OCI-LY1 (cell line): ENCODE measurements around the gene SEMA3A.

ENCODE experiments used
- EZH2 ChIP-seq: fragments of 200-600 bp; sonication (generic), shearing (Covaris generic); IDR thresholded peaks from 2 replicates; pipeline ENCODE4 v1.8.0; 2017; ENCODE audit warnings: borderline replicate concordance, mixed run types, mild to moderate bottlenecking, antibody characterized with exemption, low read length, moderate library complexity, mixed read lengths
- TF ChIP-seq, protein P1 (sequence below): fragments of 200-600 bp; sonication (generic), shearing (Covaris generic); IDR thresholded peaks from 2 replicates; pipeline ENCODE4 v1.5.1; 2017; ENCODE audit warnings: mild to moderate bottlenecking, antibody characterized with exemption, low read length, moderate library complexity, mixed read lengths

- TF ChIP-seq, protein P1, sequence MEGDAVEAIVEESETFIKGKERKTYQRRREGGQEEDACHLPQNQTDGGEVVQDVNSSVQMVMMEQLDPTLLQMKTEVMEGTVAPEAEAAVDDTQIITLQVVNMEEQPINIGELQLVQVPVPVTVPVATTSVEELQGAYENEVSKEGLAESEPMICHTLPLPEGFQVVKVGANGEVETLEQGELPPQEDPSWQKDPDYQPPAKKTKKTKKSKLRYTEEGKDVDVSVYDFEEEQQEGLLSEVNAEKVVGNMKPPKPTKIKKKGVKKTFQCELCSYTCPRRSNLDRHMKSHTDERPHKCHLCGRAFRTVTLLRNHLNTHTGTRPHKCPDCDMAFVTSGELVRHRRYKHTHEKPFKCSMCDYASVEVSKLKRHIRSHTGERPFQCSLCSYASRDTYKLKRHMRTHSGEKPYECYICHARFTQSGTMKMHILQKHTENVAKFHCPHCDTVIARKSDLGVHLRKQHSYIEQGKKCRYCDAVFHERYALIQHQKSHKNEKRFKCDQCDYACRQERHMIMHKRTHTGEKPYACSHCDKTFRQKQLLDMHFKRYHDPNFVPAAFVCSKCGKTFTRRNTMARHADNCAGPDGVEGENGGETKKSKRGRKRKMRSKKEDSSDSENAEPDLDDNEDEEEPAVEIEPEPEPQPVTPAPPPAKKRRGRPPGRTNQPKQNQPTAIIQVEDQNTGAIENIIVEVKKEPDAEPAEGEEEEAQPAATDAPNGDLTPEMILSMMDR: peak; percentile 83
- no peak for TF ChIP-seq EZH2
Observed at GRCh38 chr7:83976302-83976701, 218.3 kb downstream of the SEMA3A start.
